Stimulated activated CD8-positive, alpha-beta memory T cell treated with anti-CD3 and anti-CD28 coated beads, Interleukin-4, amount 100 ng/mL, for 1 hour (primary cell): ENCODE measurements around the gene ZNF664.

Experiments
- DNase-seq, 2 donors: peaks; one replicate each; pipeline ENCODE4 v3.0.0-alpha.2; 2020; ENCODE audit warnings: low read depth in 2 of 2, low spot score in 1 of 2

Gene ZNF664

DNA sequence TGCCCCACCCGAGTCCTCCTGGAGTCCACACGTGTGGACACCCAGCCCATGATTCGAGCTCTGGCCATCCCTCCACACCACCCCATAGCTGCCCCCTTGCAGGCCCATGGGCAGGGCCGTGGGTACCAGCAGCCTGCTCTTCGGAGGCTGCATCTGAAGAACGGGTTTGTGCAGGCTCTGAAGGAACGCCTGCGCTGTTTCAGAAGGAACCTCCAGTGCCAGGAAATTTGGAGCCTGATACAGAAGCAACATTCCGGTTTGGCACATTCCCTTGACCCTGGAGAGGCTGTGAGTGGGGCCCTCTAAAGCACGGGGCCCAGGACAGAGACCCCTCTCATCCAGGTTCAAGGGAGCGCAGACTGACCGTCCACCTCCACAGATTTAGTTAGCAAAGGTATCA lies 57.0 kb downstream of the ZNF664 start:
- DNase-seq, result no peak

GRCh38 chr12:124030510-124030909 lies 57.5 kb downstream of the ZNF664 start:
- DNase-seq, result no peak

DNA sequence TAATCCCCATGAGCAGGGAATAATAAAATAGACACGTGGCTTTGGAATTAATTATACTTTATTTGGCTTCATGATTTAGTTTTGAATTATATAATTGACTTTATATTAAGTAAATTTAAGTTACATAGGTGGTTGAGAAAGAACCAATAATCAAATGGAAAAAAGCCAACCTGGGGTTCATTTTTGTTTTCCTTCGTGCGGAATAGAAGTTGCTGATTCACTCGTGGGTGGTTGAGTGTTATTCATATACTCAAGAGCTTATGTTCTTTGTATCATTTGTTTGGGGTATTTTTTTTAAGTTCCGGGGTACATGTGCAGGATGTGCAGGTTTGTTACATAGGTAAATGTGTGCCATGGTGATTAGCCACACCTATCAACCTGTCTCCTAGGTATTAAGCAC lies 58.0 kb downstream of the ZNF664 start:
- DNase-seq, result no peak

DNA sequence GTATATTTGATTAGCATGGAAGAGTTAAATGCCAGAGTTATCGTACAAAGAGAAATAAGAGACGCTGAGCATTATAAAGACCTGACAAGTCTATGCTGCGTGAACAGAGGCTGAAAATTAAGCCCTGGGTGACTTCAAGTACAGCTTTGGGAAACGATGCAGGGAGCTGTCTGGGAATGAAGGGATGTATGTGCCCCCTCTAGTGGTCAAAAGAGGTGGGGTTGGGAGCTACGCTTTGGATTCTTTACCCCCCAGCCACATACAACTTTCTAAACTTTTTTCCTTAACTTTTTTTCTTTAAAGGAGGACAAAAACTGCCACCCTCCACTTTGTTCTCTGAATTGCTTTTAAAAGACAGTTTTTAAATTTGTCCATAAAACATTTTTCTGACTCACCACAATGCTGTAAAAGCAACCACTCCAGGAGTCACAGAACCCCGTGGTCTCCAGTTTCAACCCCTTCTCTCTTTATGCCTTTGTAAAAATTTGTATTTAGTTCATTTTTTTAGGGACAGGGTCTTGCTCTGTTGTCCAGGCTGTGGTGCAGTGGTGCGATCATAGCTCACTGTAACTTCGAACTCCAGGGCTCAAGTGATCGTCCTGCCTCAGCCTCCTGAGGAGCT lies 59.4 kb downstream of the ZNF664 start:
- no peak for DNase-seq

- DNase-seq, result no peak
Observed at GRCh38 chr12:124033859-124034258, 60.8 kb downstream of the ZNF664 start.

DNA sequence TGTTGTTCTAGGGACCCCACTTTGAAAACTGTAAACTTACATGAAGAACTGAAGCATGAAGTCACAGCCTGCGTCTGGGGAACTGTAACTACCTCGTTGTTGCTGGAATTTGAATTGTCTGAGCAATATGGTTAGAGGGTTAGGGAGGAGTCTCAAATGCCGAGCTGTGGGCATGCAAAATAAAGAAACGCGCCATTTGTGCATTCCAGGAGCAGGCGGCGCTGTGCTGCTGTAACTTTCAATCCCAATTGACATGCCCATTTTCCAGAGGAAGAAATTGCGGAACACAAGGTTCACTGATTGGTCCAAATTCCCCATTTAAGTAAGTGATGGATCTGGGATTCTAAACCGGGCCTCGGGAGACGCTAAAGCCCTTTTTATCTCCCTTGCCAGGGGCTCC lies 61.3 kb downstream of the ZNF664 start:
- no peak for DNase-seq

- no peak for DNase-seq
Observed at GRCh38 chr12:124035163-124035562, 62.1 kb downstream of the ZNF664 start.

GRCh38 chr12:124036171-124036598 lies 63.2 kb downstream of the ZNF664 start:
- DNase-seq, result no peak

DNA sequence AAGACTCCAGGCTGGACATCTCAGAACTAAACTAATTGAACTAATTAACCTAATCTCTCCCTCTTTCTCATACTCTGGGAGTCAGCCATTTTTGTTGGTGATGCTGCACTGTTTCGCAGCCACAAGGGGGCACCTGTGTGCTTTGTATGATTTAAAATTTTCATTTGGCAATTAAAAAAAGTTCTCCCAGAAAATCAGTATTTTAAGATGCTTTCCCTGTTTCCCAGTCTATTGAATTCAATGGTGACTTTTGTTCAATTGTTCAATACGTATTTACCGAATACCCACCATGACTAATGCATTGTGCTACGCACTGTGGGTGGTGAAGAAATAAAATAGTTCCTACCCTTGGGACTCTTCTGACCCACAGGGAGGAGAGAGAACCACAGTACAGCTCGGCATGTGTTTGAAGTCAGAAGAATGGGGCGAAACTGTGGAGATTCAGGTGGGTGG lies 63.7 kb downstream of the ZNF664 start:
- DNase-seq, result no peak

- DNase-seq, result no peak
Observed at GRCh38 chr12:124037331-124037730, 64.3 kb downstream of the ZNF664 start.

GRCh38 chr12:124039276-124039675 lies 66.3 kb downstream of the ZNF664 start:
- DNase-seq, result no peak

DNA sequence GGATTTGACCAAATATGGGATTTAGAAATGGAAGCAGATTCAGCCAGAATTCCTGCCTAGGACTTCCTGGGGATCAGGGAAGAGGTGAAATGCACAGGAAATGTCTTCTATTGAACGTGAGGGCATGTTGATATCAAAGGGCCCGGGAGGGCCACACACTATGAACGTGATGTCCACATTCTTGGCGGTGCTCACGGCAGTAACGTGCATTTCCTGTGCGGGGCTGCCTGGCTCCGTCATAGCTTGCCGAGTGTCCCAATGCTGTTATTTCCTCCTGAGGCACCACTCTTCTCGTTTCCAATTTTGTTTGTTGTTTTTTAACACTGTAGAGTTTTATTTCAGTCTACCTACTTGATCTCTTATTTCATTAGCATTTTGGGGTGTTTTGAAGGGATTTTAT lies 67.3 kb downstream of the ZNF664 start:
- no peak for DNase-seq

DNA sequence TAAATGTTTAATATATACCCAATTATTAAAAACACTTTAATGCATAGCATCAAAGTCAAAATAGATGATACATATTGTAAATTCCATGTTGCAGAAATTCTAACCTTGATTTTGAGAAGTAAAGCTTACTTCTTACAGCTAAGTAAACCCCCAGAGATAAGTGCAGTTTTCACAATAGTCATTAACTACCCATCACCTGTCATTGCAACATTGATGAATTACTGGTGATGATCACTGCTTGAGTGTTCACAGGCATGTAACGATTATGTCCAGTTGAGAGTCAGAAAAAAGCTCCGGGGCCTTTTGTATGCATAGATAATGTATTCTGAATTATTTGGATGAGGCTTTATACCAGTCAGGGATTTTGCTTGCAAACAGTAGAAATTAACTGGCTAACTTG lies 67.7 kb downstream of the ZNF664 start:
- DNase-seq, result no peak

- no peak for DNase-seq
Observed at GRCh38 chr12:124041907-124042306, 68.9 kb downstream of the ZNF664 start.

DNA sequence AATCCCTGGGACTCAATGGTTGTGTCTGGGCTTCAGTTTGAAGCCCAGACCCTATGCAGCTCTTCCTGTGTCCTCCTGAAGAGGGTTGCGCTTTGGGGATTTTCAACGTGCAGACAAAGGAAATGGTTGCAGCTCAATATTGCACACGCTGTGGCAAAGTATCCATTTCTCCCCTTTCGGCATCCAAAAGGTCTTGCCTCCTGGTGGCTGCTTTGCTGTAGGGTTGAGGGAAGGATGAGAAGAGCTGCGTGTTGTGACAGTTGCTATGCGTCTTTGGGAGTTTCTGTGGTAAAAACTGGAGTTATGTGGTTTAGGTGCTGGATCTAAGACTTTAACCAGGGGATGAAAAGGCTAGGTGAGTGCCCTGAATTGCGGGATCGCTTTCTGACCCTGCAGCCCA lies 71.0 kb downstream of the ZNF664 start:
- DNase-seq, result no peak

- no peak for DNase-seq
Observed at GRCh38 chr12:124044809-124045321, 71.8 kb downstream of the ZNF664 start.

DNA sequence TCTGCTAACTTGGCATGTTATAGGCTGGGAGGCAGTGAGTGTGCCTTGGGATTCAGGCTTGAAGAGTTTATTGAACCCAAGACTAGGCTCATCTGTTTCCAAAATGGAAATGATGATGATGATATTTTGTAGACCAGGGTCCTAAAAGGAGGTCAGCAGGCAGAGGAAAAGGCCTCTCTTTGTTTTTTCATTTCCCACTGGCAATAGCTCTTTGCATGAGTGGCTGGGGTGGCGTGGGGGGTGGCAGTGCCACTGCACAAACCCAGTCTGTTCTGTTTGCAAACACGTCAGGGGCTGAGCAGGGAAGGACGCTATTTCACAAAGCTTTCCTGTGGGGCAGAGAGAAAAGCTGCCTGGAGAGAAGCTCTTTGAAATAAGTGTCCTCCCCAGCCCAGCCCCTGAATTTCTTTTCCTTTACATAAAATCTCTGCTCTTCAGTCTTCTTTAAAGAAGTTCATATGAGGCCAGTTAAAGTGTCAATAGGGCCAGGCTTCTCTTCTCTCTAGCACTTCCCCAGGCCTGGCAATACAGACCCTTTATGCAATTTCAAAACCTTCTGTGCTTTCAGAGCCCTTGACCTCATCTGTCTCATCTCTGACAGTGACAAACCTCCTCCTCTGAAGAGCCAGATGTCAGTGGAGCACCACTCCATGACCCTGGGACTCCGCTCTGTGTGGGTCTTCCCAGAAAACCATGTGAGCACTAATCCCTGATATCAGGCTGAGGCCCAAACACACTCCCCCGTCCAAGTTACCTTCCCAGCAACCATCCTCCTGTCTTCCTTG lies 72.8 kb downstream of the ZNF664 start:
- DNase-seq, result no peak

DNA sequence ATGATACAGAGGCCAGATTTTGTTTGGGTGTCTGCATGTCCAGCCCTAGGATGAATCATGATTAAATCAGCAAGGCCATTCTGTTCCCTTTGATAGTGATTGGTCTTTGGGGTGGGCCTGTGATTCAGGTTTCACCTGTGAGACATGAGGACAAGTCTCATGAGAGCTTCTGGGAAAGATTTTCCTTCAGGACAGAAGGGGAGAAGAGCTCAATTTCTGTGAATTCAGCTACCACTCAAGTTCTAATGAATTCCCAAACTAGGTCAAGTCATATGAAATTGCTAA lies 73.4 kb downstream of the ZNF664 start:
- no peak for DNase-seq

DNA sequence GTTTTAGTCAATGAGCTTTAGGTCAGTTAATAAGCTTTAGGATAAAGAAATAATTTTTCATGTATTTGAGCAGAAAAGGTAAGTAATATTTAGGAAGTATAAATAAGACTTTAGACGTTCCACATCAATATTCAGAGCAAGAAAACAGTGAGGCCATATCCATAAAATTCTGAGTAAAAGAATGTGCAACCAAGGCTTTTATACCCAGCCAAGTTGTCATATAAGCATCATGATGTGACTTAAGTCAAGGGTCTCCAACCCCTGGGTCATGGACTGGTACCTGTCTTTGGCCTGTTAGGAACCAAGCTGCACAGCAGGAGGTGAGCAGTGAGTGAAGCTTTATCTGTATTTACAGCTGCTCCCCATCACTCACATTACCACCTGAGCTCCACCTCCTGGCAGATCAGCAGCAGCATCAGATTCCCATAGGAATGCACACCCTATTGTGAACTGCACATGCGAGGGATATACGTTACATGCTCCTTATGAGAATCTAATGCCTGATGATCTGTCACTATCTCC lies 74.1 kb downstream of the ZNF664 start:
- no peak for DNase-seq

DNA sequence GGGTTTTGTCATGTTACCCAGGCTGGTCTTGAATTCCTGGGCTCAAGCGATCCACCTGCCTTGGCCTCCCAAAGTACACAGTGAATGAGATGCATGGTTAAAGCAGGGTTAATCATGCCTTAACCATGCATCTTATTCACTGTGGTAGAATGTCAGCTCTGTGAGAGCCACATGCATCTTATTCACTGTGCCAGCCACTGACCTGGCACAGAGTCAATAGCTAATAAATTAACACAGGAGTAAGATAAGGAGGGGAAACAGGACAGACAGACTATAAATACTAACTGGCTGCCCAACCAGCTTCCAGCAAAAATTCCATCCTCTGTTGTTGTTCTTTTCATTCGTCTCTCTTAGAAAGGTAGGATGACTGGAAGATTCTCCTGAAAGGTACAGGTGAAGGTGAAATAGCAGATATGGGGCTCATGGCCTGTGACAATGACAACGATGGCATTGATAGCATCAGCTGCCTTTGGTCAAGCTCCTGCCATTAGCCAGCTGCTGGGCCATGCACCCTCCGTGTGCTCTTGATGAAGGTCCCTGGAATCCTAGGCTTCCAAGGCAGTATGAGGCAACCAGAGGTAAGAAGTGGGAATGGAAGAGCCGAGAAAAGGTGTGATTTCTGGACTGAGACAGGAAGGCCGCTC lies 76.6 kb downstream of the ZNF664 start:
- DNase-seq, result no peak

- no peak for DNase-seq
Observed at GRCh38 chr12:124053851-124054250, 80.8 kb downstream of the ZNF664 start.

- DNase-seq, result no peak
Observed at GRCh38 chr12:124055066-124055465, 82.1 kb downstream of the ZNF664 start.
